Fibroblast of skin of right biceps (primary cell): ENCODE measurements around the gene MORN5.
"Not testable (repeated sequence)": the region's sequence is repeated elsewhere in the genome, so short reads cannot be mapped to it uniquely, and the experiment has no call there.

Experiments
- DNase-seq: peaks from one replicate; pipeline ENCODE4 v3.0.0-alpha.2; 2013

MORN5 gene

GRCh38 chr9:122159026-122159924 is at the start of gene MORN5, which contains the start of gene NDUFA8:
Gene MORN5 (plus strand): TSS chr9:122159908. CDS start chr9:122159973, 65 bp downstream.
Gene NDUFA8 (minus strand): TSS chr9:122159779. CDS start chr9:122159677, 102 bp downstream.
- peak; percentile 94 for DNase-seq

GRCh38 chr9:122110100-122110833 is 49.4 kb upstream of the MORN5 start:
- DNase-seq, result no peak

DNA sequence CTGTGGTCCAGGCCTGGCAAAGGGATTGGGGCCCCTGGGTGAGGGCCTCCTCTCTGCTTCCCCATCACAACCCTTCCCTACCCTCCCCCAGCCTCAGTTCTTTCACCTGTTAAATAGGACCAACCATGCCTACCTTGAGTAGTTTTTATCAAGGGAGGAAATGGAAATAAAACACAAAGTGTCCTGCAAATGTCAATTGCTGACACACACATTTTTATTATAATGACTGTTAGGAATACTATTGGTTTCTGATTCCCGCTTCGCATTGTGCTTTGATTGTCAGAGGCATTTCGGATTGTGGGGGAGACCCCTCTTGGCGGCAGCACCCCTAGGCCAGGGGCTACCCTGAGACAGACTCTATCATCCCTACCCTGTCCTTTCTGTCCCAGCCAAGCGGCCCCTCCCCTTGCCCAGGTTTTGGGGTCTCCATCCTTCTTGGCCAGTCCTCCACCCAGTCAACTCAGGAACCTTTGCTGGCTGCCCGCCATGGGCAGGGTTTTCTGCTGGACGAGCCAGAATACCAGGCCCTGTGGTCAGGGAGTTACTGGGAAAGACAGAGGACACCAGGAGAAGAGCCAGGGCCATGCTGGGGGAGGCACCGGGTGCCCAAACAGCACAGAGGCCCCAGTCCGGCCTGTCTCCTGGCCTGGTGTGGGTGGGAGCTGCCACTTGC is 48.2 kb upstream of the MORN5 start:
- no peak for DNase-seq

GRCh38 chr9:122112238-122112637 is 47.5 kb upstream of the MORN5 start:
- DNase-seq, result no peak

DNA sequence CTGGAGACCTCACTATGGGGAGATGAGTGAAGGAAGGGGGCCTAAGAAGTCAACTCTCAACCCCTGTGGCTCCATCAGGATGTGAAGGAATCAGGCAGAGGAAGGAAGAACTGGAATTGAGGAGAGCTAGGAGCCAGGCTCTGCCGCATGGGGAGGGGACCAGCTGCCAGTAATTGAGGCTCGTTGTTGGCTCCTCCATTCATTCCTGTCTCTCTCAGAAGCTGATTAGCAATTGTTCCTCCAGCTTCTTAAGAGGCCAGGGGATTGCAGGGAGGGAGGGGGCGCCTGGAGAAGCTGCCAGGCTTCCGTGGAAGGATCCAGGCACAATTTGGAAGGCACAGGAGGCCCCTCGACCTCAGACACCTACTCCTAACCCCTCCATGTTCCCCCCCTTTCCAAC is 46.1 kb upstream of the MORN5 start:
- no peak for DNase-seq

DNA sequence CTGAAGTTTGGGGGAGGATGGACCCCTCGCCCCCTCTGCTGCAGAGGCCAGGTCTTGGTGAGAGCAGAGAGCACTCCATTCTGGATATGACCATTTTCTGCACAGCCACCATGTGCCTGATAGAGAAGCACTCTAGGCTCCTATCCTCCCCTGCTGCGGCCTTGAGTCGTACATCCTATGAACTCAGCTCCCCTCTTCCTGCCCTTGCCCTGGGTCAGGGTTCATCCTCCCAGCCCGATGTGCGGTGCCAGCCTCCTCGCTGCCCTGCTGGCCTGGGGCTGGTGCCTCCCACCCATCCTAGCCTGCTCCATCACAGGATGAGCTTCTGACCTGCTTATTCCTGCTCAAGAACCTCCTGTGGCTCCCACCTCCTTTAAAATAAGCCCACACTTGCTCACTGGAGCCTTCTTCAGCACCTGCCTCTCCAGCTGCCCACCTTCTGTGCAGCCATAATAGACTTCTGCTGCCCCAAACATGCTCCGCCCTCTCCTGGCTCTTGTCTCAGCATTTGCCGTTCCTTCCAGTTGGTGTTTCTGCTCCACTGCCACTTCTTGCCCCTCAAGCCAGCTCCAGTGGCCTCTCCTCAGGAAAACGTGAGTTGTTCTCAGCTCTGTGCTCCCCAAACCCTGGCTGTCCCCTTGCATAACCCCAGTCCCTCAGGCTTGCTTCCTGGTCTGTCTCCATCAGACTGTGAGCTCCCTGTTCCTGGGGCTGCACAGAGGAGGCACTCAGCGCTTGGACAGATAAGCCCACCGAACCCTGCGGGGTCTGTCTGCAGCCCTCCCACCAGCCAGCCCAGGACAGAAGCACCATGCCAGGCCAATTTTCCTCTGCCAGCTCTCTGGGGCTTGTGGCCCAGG is 44.3 kb upstream of the MORN5 start:
- DNase-seq, result no peak

DNA sequence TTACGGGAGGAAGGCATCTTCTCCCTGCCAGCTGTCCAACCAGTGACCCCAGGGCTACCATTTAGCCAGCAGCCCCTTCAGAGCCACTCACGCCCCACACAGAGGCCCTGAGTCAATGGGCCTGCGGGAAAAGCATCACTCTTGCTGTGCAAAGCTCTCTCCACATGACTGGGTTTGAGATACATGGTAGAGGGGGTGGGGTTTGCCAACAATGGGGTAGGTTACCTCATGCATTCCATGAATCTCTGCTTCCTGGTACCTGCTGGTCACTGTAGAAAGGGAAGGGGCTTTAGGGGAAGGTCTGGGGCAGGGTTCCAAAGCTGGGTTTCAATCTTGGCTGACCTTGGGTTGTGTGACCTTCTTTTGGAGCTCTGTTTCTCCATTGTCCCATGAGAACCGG is 43.7 kb upstream of the MORN5 start:
- no peak for DNase-seq

GRCh38 chr9:122116448-122117173 is 43.1 kb upstream of the MORN5 start:
- no peak for DNase-seq

DNA sequence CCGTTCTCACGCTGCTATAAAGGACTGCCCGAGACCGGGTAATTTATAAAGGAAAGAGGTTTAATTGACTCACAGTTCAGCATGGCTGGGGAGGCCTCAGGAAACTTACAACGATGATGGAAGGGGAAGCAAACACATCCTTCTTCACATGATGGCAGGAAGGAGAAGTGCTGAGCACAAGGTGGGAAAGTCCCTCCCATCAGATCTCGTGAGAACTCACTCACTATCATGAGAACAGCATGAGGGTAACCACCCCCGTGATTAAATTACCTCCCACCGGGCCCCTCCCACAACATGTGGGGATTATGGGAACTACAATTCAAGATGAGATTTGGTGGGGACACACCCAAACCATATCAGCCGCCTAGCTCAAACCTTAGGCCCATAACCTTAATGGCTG is 42.5 kb upstream of the MORN5 start:
- not testable (repeated sequence) for DNase-seq

DNA sequence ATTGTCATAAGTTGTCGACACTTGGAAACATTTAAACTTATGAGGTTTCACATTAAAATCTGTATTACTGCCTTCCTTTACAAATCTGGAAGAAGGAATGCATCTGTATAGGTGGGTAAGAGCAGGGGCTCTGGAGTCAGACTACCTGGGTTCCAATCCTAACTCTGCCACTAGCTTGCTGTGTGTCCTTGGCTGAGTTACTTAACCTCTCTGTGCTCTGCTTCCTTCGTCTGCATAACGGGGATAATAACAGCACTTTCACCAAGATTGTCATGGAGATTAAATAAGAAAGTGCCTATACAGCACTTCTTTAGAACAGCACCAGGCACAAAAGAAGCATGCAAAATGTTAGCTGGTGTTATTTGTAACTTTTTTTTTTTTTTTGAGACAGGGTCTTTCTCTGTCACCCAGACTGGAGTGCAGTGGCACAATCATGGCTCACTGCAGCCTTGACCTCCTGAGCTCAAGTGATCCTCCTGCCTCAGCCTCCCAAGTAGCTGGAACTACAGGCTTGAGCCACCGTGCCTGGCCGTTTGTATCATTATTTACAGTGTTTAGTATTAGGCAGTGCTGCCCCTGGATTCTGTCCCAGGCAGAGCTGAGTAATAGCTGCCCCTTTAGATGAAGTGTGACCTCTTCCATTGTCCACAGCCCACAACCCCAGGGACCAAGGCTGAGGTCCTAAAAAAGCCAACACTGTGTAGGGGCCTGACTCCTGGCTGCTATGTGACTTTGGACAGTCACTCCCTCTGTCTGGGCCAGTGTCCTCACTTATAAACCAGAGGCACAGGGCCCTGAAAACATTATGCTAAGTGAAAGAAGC is 41.2 kb upstream of the MORN5 start:
- DNase-seq, result no peak

GRCh38 chr9:122119166-122119521 is 40.6 kb upstream of the MORN5 start:
- DNase-seq, result no peak

DNA sequence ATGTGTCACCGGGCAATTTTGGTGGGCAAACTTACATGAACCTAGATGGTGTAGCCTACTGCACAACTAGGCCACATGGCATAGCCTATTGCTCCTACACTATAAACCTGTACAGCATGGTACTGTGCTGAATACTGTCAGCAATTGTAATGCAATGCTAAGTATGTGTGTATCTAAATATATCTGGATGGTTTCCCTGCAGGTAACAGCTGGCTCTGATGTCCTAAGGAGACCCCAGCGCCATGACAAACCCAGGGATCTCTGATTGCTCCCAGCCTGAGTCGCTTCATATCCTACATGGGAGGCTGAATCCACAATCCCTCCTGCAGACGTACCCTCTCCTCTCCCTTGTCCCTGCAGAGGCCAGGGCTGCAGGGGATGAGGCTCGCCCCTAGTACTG is 40.0 kb upstream of the MORN5 start:
- no peak for DNase-seq

GRCh38 chr9:122120316-122121071 is 39.2 kb upstream of the MORN5 start:
- no peak for DNase-seq

- DNase-seq, result no peak
Measured at GRCh38 chr9:122121391-122121790, 38.3 kb upstream of the MORN5 start.

DNA sequence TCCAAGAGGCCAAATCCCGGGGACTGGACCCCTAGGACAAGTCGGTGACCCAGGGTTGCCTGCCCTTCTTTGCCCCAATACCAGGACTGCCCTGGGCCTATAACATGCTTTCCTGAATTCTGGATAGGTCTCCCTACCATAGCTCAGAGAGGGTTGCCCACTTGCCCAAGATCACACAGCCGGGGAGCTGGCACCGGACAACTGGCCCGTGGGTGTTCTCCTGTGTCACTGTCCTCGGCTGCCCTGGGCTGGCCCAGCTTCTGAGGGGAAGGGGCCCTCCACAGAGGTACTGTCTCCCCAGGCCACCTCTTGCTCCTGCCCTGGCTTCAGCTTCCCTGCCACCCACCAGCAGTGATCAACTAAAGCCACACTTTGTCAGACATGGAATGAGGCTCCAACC is 37.8 kb upstream of the MORN5 start:
- DNase-seq, result no peak

DNA sequence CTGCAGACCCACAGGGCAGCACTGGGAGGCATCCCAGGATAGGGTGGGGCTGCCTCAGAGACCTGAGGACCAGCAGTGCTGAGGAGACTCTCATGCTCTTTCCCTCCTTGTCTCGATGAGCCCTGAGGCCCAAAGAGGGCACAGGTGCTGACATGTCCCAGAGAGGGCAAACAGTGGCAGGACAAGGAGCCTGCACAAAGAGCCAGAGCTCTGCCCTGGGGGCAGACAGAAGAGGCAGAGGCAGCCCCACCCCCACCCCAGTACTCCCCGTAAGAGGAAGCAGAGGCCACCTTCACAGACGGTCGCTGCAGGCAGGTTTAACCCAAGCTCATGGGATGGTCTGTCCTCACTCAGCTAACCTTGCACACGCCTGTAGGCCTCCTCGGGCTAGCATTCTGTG is 37.2 kb upstream of the MORN5 start:
- no peak for DNase-seq

- DNase-seq, result peak; percentile 57
Measured at GRCh38 chr9:122122903-122123632, 36.6 kb upstream of the MORN5 start.

DNA sequence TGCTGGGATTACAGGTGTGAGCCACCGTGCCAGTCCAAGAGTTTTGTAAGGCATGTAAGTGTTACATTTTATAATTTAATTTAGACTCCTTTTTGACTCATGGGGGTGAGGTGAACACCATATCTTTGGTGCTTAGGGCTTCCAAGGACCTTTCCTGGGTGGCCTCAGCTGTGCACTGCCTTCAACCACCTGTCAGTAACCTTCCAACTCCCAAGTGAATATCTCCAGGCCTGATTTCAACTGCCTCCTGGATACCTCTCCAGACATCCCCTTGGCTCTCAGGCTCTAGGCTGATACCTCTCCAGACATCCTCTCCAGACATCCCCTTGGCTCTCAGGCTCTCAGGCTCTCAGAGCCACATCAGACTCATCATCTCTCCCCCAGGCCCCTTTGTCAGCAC is 35.7 kb upstream of the MORN5 start:
- DNase-seq, result no peak

DNA sequence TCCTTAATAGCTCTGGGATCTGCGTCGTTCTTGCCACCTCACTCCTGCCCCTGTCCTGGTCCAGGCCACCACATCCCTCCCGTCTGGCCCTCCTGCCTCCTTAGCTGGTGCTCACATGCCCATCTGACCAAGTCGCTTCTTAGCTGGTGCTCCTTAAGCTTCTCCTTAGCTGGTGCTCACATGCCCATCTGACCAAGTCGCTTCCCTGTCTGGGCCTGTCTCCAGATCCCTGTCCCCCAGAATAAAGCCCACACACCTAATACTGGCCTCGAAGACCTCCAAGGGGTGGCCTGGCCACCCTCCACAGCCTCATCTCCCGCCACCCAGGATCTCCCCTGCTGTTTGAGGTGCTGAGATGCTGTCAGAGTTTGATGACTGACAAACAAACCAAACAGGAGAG is 35.2 kb upstream of the MORN5 start:
- no peak for DNase-seq

- DNase-seq, result peak; percentile 68
Measured at GRCh38 chr9:122125158-122125508, 34.6 kb upstream of the MORN5 start.
